Measurements from ENCODE around the gene MS4A2.
"Not testable (repeated sequence)": the region's sequence is repeated elsewhere in the genome, so short reads cannot be mapped to it uniquely, and the experiment has no call there.

MS4A2 gene

GRCh38 chr11:60088364-60088763 is at the start of gene MS4A2:
Gene MS4A2, plus strand, starts transcription at chr11:60088664. Its CDS starts 102 bp downstream, at chr11:60088766.
- no peaks in the 10 kb centered on the region for H3K36me3 ChIP-seq (ENCODE audit: insufficient read depth, low read length)
- DNase-seq (ENCODE audit: low read depth, low spot score): no peak
- H3K9ac ChIP-seq (ENCODE audit: insufficient read length): no peak within 1 kb of the TSS
- H3K27ac ChIP-seq: no peak within 1 kb of the TSS
- no peak within 1 kb of the TSS for H3K4me3 ChIP-seq
- no peaks in the 10 kb centered on the region for H3K9me3 ChIP-seq (ENCODE audit: low read depth, low read length)
- no peak for TF ChIP-seq EZH2 (IDR thresholded peaks at IDR 0.05)
- no peak for TF ChIP-seq FOXP2 (optimal IDR thresholded peaks at IDR 0.05; ENCODE audit: control extremely low read depth, extremely low read length, insufficient read depth)
- no peak for TF ChIP-seq POLR2AphosphoS5 (IDR thresholded peaks at IDR 0.05; ENCODE audit: borderline replicate concordance, low read depth, low read length)

GRCh38 chr11:60040109-60040508 is 48.4 kb upstream of the MS4A2 start, which contains the start of gene OOSP2:
Gene OOSP2, plus strand, starts transcription at chr11:60040409. Its CDS starts 51 bp downstream, at chr11:60040460.
- Histone ChIP-seq H3K9me3 (ENCODE audit: low read depth, low read length) (no peaks in the 10 kb centered on the region), H3K36me3 (ENCODE audit: insufficient read depth, low read length) (no peaks in the 10 kb centered on the region), H3K4me3 (no peak within 1 kb of the TSS), H3K27ac (no peak within 1 kb of the TSS), H3K9ac (ENCODE audit: insufficient read length) (no peak within 1 kb of the TSS)
- DNase-seq (ENCODE audit: low read depth, low spot score): no peak
- TF ChIP-seq POLR2AphosphoS5 (IDR thresholded peaks at IDR 0.05; ENCODE audit: borderline replicate concordance, low read depth, low read length): no peak
- TF ChIP-seq EZH2 (IDR thresholded peaks at IDR 0.05): no peak
- no peak for TF ChIP-seq FOXP2 (optimal IDR thresholded peaks at IDR 0.05; ENCODE audit: control extremely low read depth, extremely low read length, insufficient read depth)

- not testable (repeated sequence) for H3K36me3 ChIP-seq (ENCODE audit: insufficient read depth, low read length); H3K9me3 ChIP-seq (ENCODE audit: low read depth, low read length); H3K9ac ChIP-seq (ENCODE audit: insufficient read length); H3K4me3 ChIP-seq; DNase-seq (ENCODE audit: low read depth, low spot score); H3K27ac ChIP-seq
Observed at GRCh38 chr11:60050422-60050821, 38.0 kb upstream of the MS4A2 start.

GRCh38 chr11:60050839-60051238 is 37.6 kb upstream of the MS4A2 start:
- not testable (repeated sequence) for DNase-seq (ENCODE audit: low read depth, low spot score); H3K27ac ChIP-seq; H3K9me3 ChIP-seq (ENCODE audit: low read depth, low read length); H3K36me3 ChIP-seq (ENCODE audit: insufficient read depth, low read length); H3K4me3 ChIP-seq; H3K9ac ChIP-seq (ENCODE audit: insufficient read length)

GRCh38 chr11:60056349-60056969 is 32.0 kb upstream of the MS4A2 start, which contains the start of gene MS4A3:
Gene MS4A3, plus strand, starts transcription at chr11:60056665. Its CDS starts 4,496 bp downstream, at chr11:60061161.
- no peaks in the 10 kb centered on the region for H3K9me3 ChIP-seq (ENCODE audit: low read depth, low read length)
- H3K9ac ChIP-seq (ENCODE audit: insufficient read length): no peak within 1 kb of the TSS
- no peak for DNase-seq (ENCODE audit: low read depth, low spot score)
- H3K27ac ChIP-seq: no peak within 1 kb of the TSS
- no peak within 1 kb of the TSS for H3K4me3 ChIP-seq
- no peaks in the 10 kb centered on the region for H3K36me3 ChIP-seq (ENCODE audit: insufficient read depth, low read length)
- TF ChIP-seq POLR2AphosphoS5 (IDR thresholded peaks at IDR 0.05; ENCODE audit: borderline replicate concordance, low read depth, low read length) (no peak), EZH2 (IDR thresholded peaks at IDR 0.05) (no peak), FOXP2 (optimal IDR thresholded peaks at IDR 0.05; ENCODE audit: control extremely low read depth, extremely low read length, insufficient read depth) (no peak)

GRCh38 chr11:60059052-60059451 is 29.4 kb upstream of the MS4A2 start:
- no peak for DNase-seq (ENCODE audit: low read depth, low spot score)
- H3K36me3 ChIP-seq (ENCODE audit: insufficient read depth, low read length): no peaks in the 10 kb centered on the region
- H3K9ac ChIP-seq (ENCODE audit: insufficient read length): no peak overlapping the region
- TF ChIP-seq FOXP2 (optimal IDR thresholded peaks at IDR 0.05; ENCODE audit: control extremely low read depth, extremely low read length, insufficient read depth) (no peak), EZH2 (IDR thresholded peaks at IDR 0.05) (no peak), POLR2AphosphoS5 (IDR thresholded peaks at IDR 0.05; ENCODE audit: borderline replicate concordance, low read depth, low read length) (no peak)
- H3K9me3 ChIP-seq (ENCODE audit: low read depth, low read length): no peaks in the 10 kb centered on the region
- H3K4me3 ChIP-seq: no peak overlapping the region
- no peak overlapping the region for H3K27ac ChIP-seq

GRCh38 chr11:60059521-60060240 is 28.8 kb upstream of the MS4A2 start:
- Histone ChIP-seq H3K27ac (no peak overlapping the region), H3K9ac (ENCODE audit: insufficient read length) (no peak overlapping the region), H3K4me3 (no peak overlapping the region), H3K36me3 (ENCODE audit: insufficient read depth, low read length) (no peaks in the 10 kb centered on the region), H3K9me3 (ENCODE audit: low read depth, low read length) (no peaks in the 10 kb centered on the region)
- TF ChIP-seq FOXP2 (optimal IDR thresholded peaks at IDR 0.05; ENCODE audit: control extremely low read depth, extremely low read length, insufficient read depth): no peak
- no peak for TF ChIP-seq EZH2 (IDR thresholded peaks at IDR 0.05)
- TF ChIP-seq POLR2AphosphoS5 (IDR thresholded peaks at IDR 0.05; ENCODE audit: borderline replicate concordance, low read depth, low read length): no peak
- DNase-seq (ENCODE audit: low read depth, low spot score): no peak

- H3K36me3 ChIP-seq (ENCODE audit: insufficient read depth, low read length): no peaks in the 10 kb centered on the region
- H3K9ac ChIP-seq (ENCODE audit: insufficient read length): no peak overlapping the region
- no peak overlapping the region for H3K27ac ChIP-seq
- H3K4me3 ChIP-seq: no peak overlapping the region
- TF ChIP-seq FOXP2 (optimal IDR thresholded peaks at IDR 0.05; ENCODE audit: control extremely low read depth, extremely low read length, insufficient read depth): no peak
- TF ChIP-seq EZH2 (IDR thresholded peaks at IDR 0.05): no peak
- no peak for TF ChIP-seq POLR2AphosphoS5 (IDR thresholded peaks at IDR 0.05; ENCODE audit: borderline replicate concordance, low read depth, low read length)
- no peak for DNase-seq (ENCODE audit: low read depth, low spot score)
- H3K9me3 ChIP-seq (ENCODE audit: low read depth, low read length): no peaks in the 10 kb centered on the region
Observed at GRCh38 chr11:60064111-60064510, 24.4 kb upstream of the MS4A2 start.

- no peak overlapping the region for H3K9ac ChIP-seq (ENCODE audit: insufficient read length)
- TF ChIP-seq FOXP2 (optimal IDR thresholded peaks at IDR 0.05; ENCODE audit: control extremely low read depth, extremely low read length, insufficient read depth): no peak
- no peak for TF ChIP-seq EZH2 (IDR thresholded peaks at IDR 0.05)
- no peak for TF ChIP-seq POLR2AphosphoS5 (IDR thresholded peaks at IDR 0.05; ENCODE audit: borderline replicate concordance, low read depth, low read length)
- DNase-seq (ENCODE audit: low read depth, low spot score): no peak
- no peaks in the 10 kb centered on the region for H3K9me3 ChIP-seq (ENCODE audit: low read depth, low read length)
- H3K36me3 ChIP-seq (ENCODE audit: insufficient read depth, low read length): no peaks in the 10 kb centered on the region
- H3K27ac ChIP-seq: no peak overlapping the region
- H3K4me3 ChIP-seq: no peak overlapping the region
Observed at GRCh38 chr11:60065801-60066200, 22.7 kb upstream of the MS4A2 start.
